Esophagus muscularis mucosa (tissue), 3 donors: ENCODE data around the gene PARVB.

Experiments
- CTCF ChIP-seq, 3 experiments: fragments of 200-600 bp in 2 of 3; fragments of 450-650 bp in 1 of 3; sonication (generic) in 2 of 3; IDR thresholded peaks; one replicate each; pipeline ENCODE4 v1.5.1; 2017 to 2019; ENCODE audit warnings: antibody characterized with exemption in 3 of 3, mild to moderate bottlenecking in 2 of 3, moderate library complexity in 1 of 3
- POLR2A ChIP-seq: fragments of 450-650 bp; IDR thresholded peaks from one replicate; pipeline ENCODE4 v1.6.1; 2017; ENCODE audit warnings: antibody characterized with exemption, moderate library complexity, mild to moderate bottlenecking, low read depth

- TF ChIP-seq POLR2A (no peak), CTCF (IDR thresholded peaks at IDR 0.05) (no peak)
These were observed 21.0 kb downstream of the PARVB start for GRCh38 chr22:44045145-44045544.
